PC-9 (cell line): ENCODE measurements around the gene NRXN2. TPM values are rescaled to one million over a fixed set of nuclear protein-coding genes. Genes with fewer than 3 reads are reported as not detected.

Experiments used
- BruUV-seq: library from RNA; stranded (reverse); fragments of 400-500 nt; replicated peaks from 2 replicates; lab custom pipeline; 2021; lab: Mats Ljungman, UMichigan
- CTCF ChIA-PET: fragments of 300-600 bp; sonication (Branson Sonifier 250); formaldehyde crosslinking; loops from one replicate; lab custom pipeline; 2022; ENCODE audit warnings: antibody characterized with exemption; lab: Charles Lee
- POLR2A ChIA-PET: fragments of 300-600 bp; sonication (Branson Sonifier 250); formaldehyde crosslinking; loops from one replicate; lab custom pipeline; 2022; ENCODE audit warnings: antibody characterized with exemption; ENCODE audit not compliant: unreplicated experiment; lab: Charles Lee
- DNase-seq, 2 experiments: peaks; one replicate each; pipeline versions ENCODE4 v3.0.0 to v3.0.0-alpha.2; 2015 to 2022; ENCODE audit warnings: mixed read lengths in 1 of 2
- H2AFZ ChIP-seq: fragments of 200-600 bp; sonication (generic); 2 replicates; pipeline ENCODE4 v1.8.1; 2017; ENCODE audit warnings: antibody characterized with exemption
- H3F3A ChIP-seq: fragments of 200-600 bp; sonication (generic); 2 replicates; pipeline ENCODE4 v1.8.1; 2017; ENCODE audit warnings: antibody characterized with exemption, mild to moderate bottlenecking, low read depth; ENCODE audit not compliant: insufficient read depth
- H3K27ac ChIP-seq: fragments of 200-600 bp; sonication (generic); 2 replicates; pipeline ENCODE4 v1.6.1; 2016; ENCODE audit warnings: mixed run types
- H3K27me3 ChIP-seq: fragments of 200-600 bp; sonication (generic); 2 replicates; pipeline ENCODE4 v1.6.1; 2016; ENCODE audit warnings: low read depth, mixed run types; ENCODE audit not compliant: insufficient read depth
- H3K36me3 ChIP-seq: fragments of 200-600 bp; sonication (generic); 2 replicates; pipeline ENCODE4 v1.6.1; 2016; ENCODE audit warnings: low read depth, mixed run types
- H3K4me1 ChIP-seq: fragments of 200-600 bp; sonication (generic); replicated peaks from 2 replicates; pipeline ENCODE4 v1.6.1; 2016; ENCODE audit warnings: mixed run types; ENCODE audit not compliant: insufficient read depth
- H3K4me2 ChIP-seq: fragments of 200-600 bp; sonication (generic); 2 replicates; pipeline ENCODE4 v1.6.1; 2017; ENCODE audit warnings: mixed run types
- H3K4me3 ChIP-seq: fragments of 200-600 bp; sonication (generic); 2 replicates; pipeline ENCODE4 v1.6.1; 2016; ENCODE audit warnings: mixed run types
- H3K79me2 ChIP-seq: fragments of 200-600 bp; sonication (generic); 2 replicates; pipeline ENCODE4 v1.6.1; 2017; ENCODE audit warnings: low read depth, mixed run types
- H3K9me2 ChIP-seq: fragments of 200-600 bp; sonication (generic); 2 replicates; pipeline ENCODE4 v1.8.1; 2017; ENCODE audit warnings: mild to moderate bottlenecking; ENCODE audit not compliant: insufficient read depth
- H3K9me3 ChIP-seq: fragments of 200-600 bp; sonication (generic); 2 replicates; pipeline ENCODE4 v1.8.1; 2016; ENCODE audit warnings: low read depth; ENCODE audit not compliant: insufficient read depth
- H4K20me1 ChIP-seq: fragments of 200-600 bp; sonication (generic); 2 replicates; pipeline ENCODE4 v1.8.1; 2017; ENCODE audit not compliant: insufficient read depth
- CTCF ChIP-seq: fragments of 200-600 bp; sonication (generic); conservative IDR thresholded peaks from 2 replicates; pipeline ENCODE4 v1.6.1; 2017; ENCODE audit warnings: mixed run types, antibody characterized with exemption, mild to moderate bottlenecking, moderate library complexity
- EZH2 ChIP-seq: fragments of 200-600 bp; sonication (generic); IDR thresholded peaks from 2 replicates; pipeline ENCODE4 v1.8.0; 2017; ENCODE audit warnings: antibody characterized with exemption, low read depth
- intact Hi-C: fragments of 100-400 bp; cut with micrococcal nuclease; formaldehyde crosslinking; loops from one replicate; pipeline ENCODE4 v1.10.0; 2022; ENCODE audit not compliant: unreplicated experiment
- total RNA-seq: library from RNA; stranded (reverse); gene quantifications from 2 replicates; pipeline ENCODE4 v1.2.3, GENCODE V29; 2021

Gene NRXN2
- total RNA-seq, 1 experiment from 2014 or later: not detected

- no peak overlapping the region for H3K4me3 ChIP-seq
- peaks cover 52% of the 10 kb centered on the region for H3K27me3 ChIP-seq
- H3K27ac ChIP-seq: no peak overlapping the region
- no peak for DNase-seq
- H3F3A ChIP-seq: no peaks in the 10 kb centered on the region
- H3K9me2 ChIP-seq: no peaks in the 10 kb centered on the region
- TF ChIP-seq EZH2: no peak
- no peak for TF ChIP-seq CTCF
- H3K9me3 ChIP-seq: no peaks in the 10 kb centered on the region
- H3K4me2 ChIP-seq: no peak overlapping the region
- intact Hi-C loops: no loop called here
- ChIA-PET POLR2A (no interaction called here), CTCF (interaction anchor here (0.5 kb wide), 1 partner anchor 696 kb away, joined by 5 read pairs; no protein-coding TSS in a partner anchor)
- no peaks in the 10 kb centered on the region for H4K20me1 ChIP-seq
- H3K79me2 ChIP-seq: no peaks in the 10 kb centered on the region
- no TSS peak for BruUV-seq
- H2AFZ ChIP-seq: no peak overlapping the region
- no peaks in the 10 kb centered on the region for H3K36me3 ChIP-seq
- H3K4me1 ChIP-seq: no peaks in the 10 kb centered on the region
These were observed 89.3 kb downstream of the NRXN2 start for GRCh38 chr11:64633555-64634159.

- intact Hi-C loops: no loop called here
- Histone ChIP-seq H3K9me3 (no peaks in the 10 kb centered on the region), H3F3A (no peaks in the 10 kb centered on the region), H3K79me2 (no peaks in the 10 kb centered on the region), H3K9me2 (no peaks in the 10 kb centered on the region), H2AFZ (no peak overlapping the region), H3K4me3 (no peak overlapping the region), H3K27ac (no peak overlapping the region), H4K20me1 (no peaks in the 10 kb centered on the region), H3K4me2 (no peak overlapping the region), H3K27me3 (peaks cover 57% of the 10 kb centered on the region), H3K36me3 (no peaks in the 10 kb centered on the region), H3K4me1 (no peaks in the 10 kb centered on the region)
- no TSS peak for BruUV-seq
- no peak for DNase-seq
- no peak for TF ChIP-seq CTCF
- TF ChIP-seq EZH2: no peak
- POLR2A ChIA-PET: no interaction called here
- CTCF ChIA-PET: interaction anchor here (0.5 to 1.0 kb wide), 2 partner anchors 78 to 194 kb away, joined by 3 to 5 read pairs; no protein-coding TSS in a partner anchor
These were observed 90.3 kb downstream of the NRXN2 start for GRCh38 chr11:64632654-64633053.

GRCh38 chr11:64632237-64632636 lies 90.8 kb downstream of the NRXN2 start:
- Histone ChIP-seq H2AFZ (no peak overlapping the region), H3K36me3 (no peaks in the 10 kb centered on the region), H3K4me2 (no peak overlapping the region), H3K27me3 (peaks cover 55% of the 10 kb centered on the region), H3K4me1 (no peaks in the 10 kb centered on the region), H3K4me3 (no peak overlapping the region), H3K79me2 (no peaks in the 10 kb centered on the region), H4K20me1 (no peaks in the 10 kb centered on the region), H3K27ac (no peak overlapping the region), H3F3A (no peaks in the 10 kb centered on the region), H3K9me3 (no peaks in the 10 kb centered on the region), H3K9me2 (no peaks in the 10 kb centered on the region)
- POLR2A ChIA-PET: no interaction called here
- intact Hi-C loops: no loop called here
- no peak for DNase-seq
- no TSS peak for BruUV-seq
- TF ChIP-seq EZH2: no peak
- no peak for TF ChIP-seq CTCF
- CTCF ChIA-PET: interaction anchor here (1.0 kb wide), 1 partner anchor 194 kb away, joined by 3 read pairs; no protein-coding TSS in a partner anchor
